SK-N-SH (cell line): ENCODE results near the gene LPCAT2.

Source experiments
- CHD2 ChIP-seq: fragments of 150-350 bp; IDR thresholded peaks from 2 replicates; pipeline ENCODE4 v1.6.1; 2018; ENCODE audit warnings: low read length; ENCODE audit not compliant: partially characterized antibody
- TCF12 ChIP-seq: IDR thresholded peaks from 2 replicates; pipeline ENCODE4 v1.4.0; 2012
- TF ChIP-seq, protein P1 (sequence below): fragments of 200-600 bp; sonication (generic); IDR thresholded peaks from 2 replicates; pipeline ENCODE4 v1.6.1; 2017; ENCODE audit warnings: antibody characterized with exemption, mild to moderate bottlenecking, moderate library complexity

DNA sequence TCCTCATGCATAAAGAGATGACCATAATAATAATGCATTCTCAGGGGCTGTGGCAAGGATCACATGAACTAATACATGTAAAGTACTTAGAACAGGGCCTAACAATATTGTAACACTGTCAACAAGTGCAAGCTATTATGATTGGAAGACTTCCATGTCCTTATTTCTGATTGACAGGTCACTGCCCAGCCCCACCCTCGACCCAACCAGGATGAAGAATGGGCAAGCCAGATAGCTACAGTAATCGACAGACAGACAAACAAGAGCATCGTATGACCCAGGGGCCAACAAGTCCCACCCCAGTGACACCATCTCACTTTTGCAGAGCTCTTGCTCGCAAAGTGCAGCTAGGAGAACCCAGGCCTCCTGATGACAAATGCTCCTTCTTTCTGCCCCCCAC is 44.5 kb upstream of the LPCAT2 start:
- TF ChIP-seq, protein P1, sequence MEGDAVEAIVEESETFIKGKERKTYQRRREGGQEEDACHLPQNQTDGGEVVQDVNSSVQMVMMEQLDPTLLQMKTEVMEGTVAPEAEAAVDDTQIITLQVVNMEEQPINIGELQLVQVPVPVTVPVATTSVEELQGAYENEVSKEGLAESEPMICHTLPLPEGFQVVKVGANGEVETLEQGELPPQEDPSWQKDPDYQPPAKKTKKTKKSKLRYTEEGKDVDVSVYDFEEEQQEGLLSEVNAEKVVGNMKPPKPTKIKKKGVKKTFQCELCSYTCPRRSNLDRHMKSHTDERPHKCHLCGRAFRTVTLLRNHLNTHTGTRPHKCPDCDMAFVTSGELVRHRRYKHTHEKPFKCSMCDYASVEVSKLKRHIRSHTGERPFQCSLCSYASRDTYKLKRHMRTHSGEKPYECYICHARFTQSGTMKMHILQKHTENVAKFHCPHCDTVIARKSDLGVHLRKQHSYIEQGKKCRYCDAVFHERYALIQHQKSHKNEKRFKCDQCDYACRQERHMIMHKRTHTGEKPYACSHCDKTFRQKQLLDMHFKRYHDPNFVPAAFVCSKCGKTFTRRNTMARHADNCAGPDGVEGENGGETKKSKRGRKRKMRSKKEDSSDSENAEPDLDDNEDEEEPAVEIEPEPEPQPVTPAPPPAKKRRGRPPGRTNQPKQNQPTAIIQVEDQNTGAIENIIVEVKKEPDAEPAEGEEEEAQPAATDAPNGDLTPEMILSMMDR = no peak
- TF ChIP-seq TCF12 = no peak
- no peak for TF ChIP-seq CHD2
